Measurements from ENCODE around the gene RNF26. TPM values are rescaled to one million over a fixed set of nuclear protein-coding genes. Genes with fewer than 3 reads are reported as not detected.

The RNF26 gene
- total and polyA plus RNA-seq, 10 of the 15 experiments (the other 5 are each of a cell fraction or from before 2014, with no cell fraction given), result 2.8 to 54.5 (median 17.7) TPM

DNA sequence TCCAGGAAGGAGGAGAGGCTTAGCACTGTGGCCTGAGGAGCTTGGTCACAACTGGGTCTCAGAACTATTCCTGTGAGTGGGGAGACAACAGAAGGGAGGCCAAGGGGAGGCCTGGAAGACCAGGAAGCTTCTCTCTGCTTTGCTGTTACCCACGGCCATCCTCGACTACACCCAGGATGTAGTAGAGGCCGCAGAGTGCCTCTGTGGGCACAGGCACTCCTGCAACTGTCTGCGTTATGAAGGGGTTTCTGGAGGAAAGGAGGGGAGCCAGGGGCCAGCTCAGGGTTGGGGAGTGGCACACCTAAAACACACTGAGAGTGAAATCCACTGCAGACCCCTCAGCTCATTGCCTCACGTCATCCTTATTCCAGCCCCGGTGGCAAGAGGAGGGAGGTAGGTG lies 16.0 kb downstream of the RNF26 start (continued):
- TF ChIP-seq, protein P1, sequence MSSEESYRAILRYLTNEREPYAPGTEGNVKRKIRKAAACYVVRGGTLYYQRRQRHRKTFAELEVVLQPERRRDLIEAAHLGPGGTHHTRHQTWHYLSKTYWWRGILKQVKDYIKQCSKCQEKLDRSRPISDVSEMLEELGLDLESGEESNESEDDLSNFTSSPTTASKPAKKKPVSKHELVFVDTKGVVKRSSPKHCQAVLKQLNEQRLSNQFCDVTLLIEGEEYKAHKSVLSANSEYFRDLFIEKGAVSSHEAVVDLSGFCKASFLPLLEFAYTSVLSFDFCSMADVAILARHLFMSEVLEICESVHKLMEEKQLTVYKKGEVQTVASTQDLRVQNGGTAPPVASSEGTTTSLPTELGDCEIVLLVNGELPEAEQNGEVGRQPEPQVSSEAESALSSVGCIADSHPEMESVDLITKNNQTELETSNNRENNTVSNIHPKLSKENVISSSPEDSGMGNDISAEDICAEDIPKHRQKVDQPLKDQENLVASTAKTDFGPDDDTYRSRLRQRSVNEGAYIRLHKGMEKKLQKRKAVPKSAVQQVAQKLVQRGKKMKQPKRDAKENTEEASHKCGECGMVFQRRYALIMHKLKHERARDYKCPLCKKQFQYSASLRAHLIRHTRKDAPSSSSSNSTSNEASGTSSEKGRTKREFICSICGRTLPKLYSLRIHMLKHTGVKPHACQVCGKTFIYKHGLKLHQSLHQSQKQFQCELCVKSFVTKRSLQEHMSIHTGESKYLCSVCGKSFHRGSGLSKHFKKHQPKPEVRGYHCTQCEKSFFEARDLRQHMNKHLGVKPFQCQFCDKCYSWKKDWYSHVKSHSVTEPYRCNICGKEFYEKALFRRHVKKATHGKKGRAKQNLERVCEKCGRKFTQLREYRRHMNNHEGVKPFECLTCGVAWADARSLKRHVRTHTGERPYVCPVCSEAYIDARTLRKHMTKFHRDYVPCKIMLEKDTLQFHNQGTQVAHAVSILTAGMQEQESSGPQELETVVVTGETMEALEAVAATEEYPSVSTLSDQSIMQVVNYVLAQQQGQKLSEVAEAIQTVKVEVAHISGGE (CRISPR knock-in tag; IDR thresholded peaks at IDR 0.05), result no peak
- TF ChIP-seq HCFC1 (IDR thresholded peaks at IDR 0.05; ENCODE audit: low read length), result no peak

- ATAC-seq, result no peak
- no peak overlapping the region for H3K27ac ChIP-seq (ENCODE audit: control insufficient read depth, insufficient read depth)
- no peaks in the 10 kb centered on the region for H3K36me3 ChIP-seq (ENCODE audit: control insufficient read depth in 2 of 2, insufficient read depth in 2 of 2, low read length in 1 of 2)
- no peaks in the 10 kb centered on the region for H4K20me1 ChIP-seq (ENCODE audit: control insufficient read depth, insufficient read depth)
- TF ChIP-seq BCL3 (IDR thresholded peaks at IDR 0.05; ENCODE audit: borderline replicate concordance, insufficient read depth, low read depth, low read length, poor library complexity, severe bottlenecking) (no peak), PBX3 (IDR thresholded peaks at IDR 0.05; ENCODE audit: insufficient replicate concordance, low read depth, low read length) (no peak), NFYA (IDR thresholded peaks at IDR 0.05; ENCODE audit: borderline replicate concordance, low read depth, low read length) (no peak), SUPT20H (IDR thresholded peaks at IDR 0.05; ENCODE audit: borderline replicate concordance, control insufficient read depth, low read depth, low read length) (no peak), BHLHE40 (IDR thresholded peaks at IDR 0.05; ENCODE audit: borderline replicate concordance in 1 of 2, low read depth in 2 of 2, low read length in 1 of 2) (no peak), MTA2 (IDR thresholded peaks at IDR 0.05; ENCODE audit: low read depth) (no peak)
- H3K9ac ChIP-seq (ENCODE audit: control insufficient read depth, insufficient read depth, low read length), result no peak overlapping the region
- CTCF ChIA-PET, result interaction anchor here (3.0 to 4.5 kb wide), 2 partner anchors 23 to 124 kb away, joined by 9 to 19 read pairs; no protein-coding TSS in a partner anchor
- no TSS peak for BruUV-seq (replicated peaks)
- H3K4me2 ChIP-seq (ENCODE audit: control insufficient read depth, insufficient read depth), result no peak overlapping the region
- H2AFZ ChIP-seq (ENCODE audit: control insufficient read depth, low read depth, low read length), result no peak overlapping the region
- no peaks in the 10 kb centered on the region for H3K9me3 ChIP-seq (replicated peaks; ENCODE audit: control insufficient read depth, insufficient read depth, low read length)
- H3K4me3 ChIP-seq, result no peak overlapping the region
- POLR2A ChIA-PET, result no interaction called here
- RAD21 ChIA-PET (ENCODE audit: unreplicated experiment), result no interaction called here
- SMC1A ChIA-PET (ENCODE audit: uncharacterized antibody, unreplicated experiment), result no interaction called here
- in situ Hi-C loops (cut with MboI) (no loop called here), intact Hi-C loops (cut with micrococcal nuclease; ENCODE audit: unreplicated experiment) (no loop called here)
- WGBS (ENCODE audit: insufficient coverage, insufficient replicate concordance, low lambda C conversion rate, missing lambda C conversion rate), result 38% methylated on average over 1 of the region's 2 CpGs
- FAIRE-seq, result no peak
- no peaks in the 10 kb centered on the region for H3K79me2 ChIP-seq (ENCODE audit: control insufficient read depth, insufficient read depth, low read length)
- no peak for DNase-seq (ENCODE audit: low read depth, low spot score)
- 0 out of 2 replicates have a peak, but pooled peaks cover under 1% of the 10 kb centered on the region for H3K4me1 ChIP-seq (ENCODE audit: control insufficient read depth, insufficient read depth, low read length)
- peaks cover 2 to 4% of the 10 kb centered on the region in 2 experiments; a peak in 3 of 4 replicates for H3K27me3 ChIP-seq (replicated peaks in 1 of 2; ENCODE audit: control insufficient read depth in 2 of 2, insufficient read depth in 2 of 2, low read length in 1 of 2)
Measured at GRCh38 chr11:119351232-119351631, 16.9 kb downstream of the RNF26 start.
